HCT116 (cell line): ENCODE results near the gene GRIA1. TPM values are rescaled to one million over a fixed set of nuclear protein-coding genes. Genes with fewer than 3 reads are reported as not detected.

ENCODE experiments used
- ATAC-seq: fragments of 200-7000 bp; cut with Tn5 transposase; 2 replicates; pipeline ENCODE4 v1.9.1; 2020; ENCODE audit warnings: mild to moderate bottlenecking, moderate library complexity
- BruUV-seq: library from RNA; stranded (reverse); fragments of 400-500 nt; replicated peaks from 2 replicates; lab custom pipeline; 2021; lab: Mats Ljungman, UMichigan
- CTCF ChIA-PET: fragments of 300-600 bp; sonication (Branson Sonifier 250); formaldehyde crosslinking; loops from one replicate; lab custom pipeline; 2021; ENCODE audit warnings: antibody characterized with exemption; lab: Charles Lee
- POLR2A ChIA-PET: fragments of 300-600, 350-600 bp; sonication (Branson Sonifier 250); formaldehyde crosslinking; loops from one replicate; lab custom pipeline; 2021; ENCODE audit warnings: antibody characterized with exemption; lab: Charles Lee
- RAD21 ChIA-PET, 2 experiments: fragments of 300-600 bp; sonication (Branson Sonifier 250); formaldehyde crosslinking; loops; one replicate each; lab custom pipeline; 2023; ENCODE audit warnings: low total read pairs in 2 of 2; ENCODE audit not compliant: uncharacterized antibody in 2 of 2, unreplicated experiment in 2 of 2, low non-redundant PET in 1 of 2; lab: Charles Lee
- DNase-seq: peaks from one replicate; pipeline ENCODE4 v3.0.0-alpha.2; 2010; ENCODE audit warnings: low read depth, low spot score
- H2AFZ ChIP-seq: fragments of 200-600 bp; shearing (Covaris generic), sonication (generic); 2 replicates; pipeline ENCODE4 v1.6.1; 2017; ENCODE audit warnings: low read depth, mixed run types, mixed read lengths, antibody characterized with exemption, low read length; ENCODE audit not compliant: poor library complexity, severe bottlenecking
- H3K27ac ChIP-seq: 2 replicates; pipeline ENCODE4 v1.5.1; 2012; ENCODE audit warnings: low read depth, low read length
- H3K27me3 ChIP-seq: fragments of 200-600 bp; sonication (generic); 2 replicates; pipeline ENCODE4 v1.6.1; 2016; ENCODE audit warnings: mixed run types, low read length, mixed read lengths; ENCODE audit not compliant: insufficient read depth
- H3K36me3 ChIP-seq, 2 experiments: fragments of 200-500 bp in 1 of 2; fragments of 200-600 bp in 1 of 2; sonication (Bioruptor generic) in 1 of 2; sonication (generic) in 1 of 2; 2 replicates each; pipeline versions ENCODE4 v1.5.1 to v1.6.1; 2014 to 2016; ENCODE audit warnings: low read length in 2 of 2, inconsistent platforms in 1 of 2, mixed read lengths in 1 of 2, mixed run types in 1 of 2; ENCODE audit not compliant: insufficient read depth in 2 of 2, control insufficient read depth in 1 of 2
- H3K4me1 ChIP-seq, 2 experiments: fragments of 200-600 bp in 1 of 2; sonication (generic) in 1 of 2; 2 replicates each; pipeline versions ENCODE4 v1.5.1 to v1.6.1; 2012 to 2017; ENCODE audit warnings: low read length in 2 of 2, inconsistent platforms in 1 of 2, mild to moderate bottlenecking in 1 of 2, mixed read lengths in 1 of 2, mixed run types in 1 of 2, moderate library complexity in 1 of 2; ENCODE audit not compliant: insufficient read depth in 2 of 2, control insufficient read depth in 1 of 2
- H3K4me2 ChIP-seq: fragments of 200-600 bp; sonication (generic); 2 replicates; pipeline ENCODE4 v1.6.1; 2017; ENCODE audit warnings: mixed run types, low read length, mixed read lengths
- H3K4me3 ChIP-seq, 2 experiments: fragments of 200-600 bp in 1 of 2; sonication (generic) in 1 of 2; replicated peaks in 1 of 2; 2 replicates each; pipeline ENCODE4 v1.5.1; 2011 to 2016; ENCODE audit warnings: low read length in 2 of 2, control low read depth in 1 of 2, low read depth in 1 of 2, mild to moderate bottlenecking in 1 of 2, mixed read lengths in 1 of 2, mixed run types in 1 of 2
- H3K79me2 ChIP-seq: fragments of 200-600 bp; sonication (generic); 2 replicates; pipeline ENCODE4 v1.6.1; 2017; ENCODE audit warnings: mild to moderate bottlenecking, mixed run types, low read length, moderate library complexity, mixed read lengths; ENCODE audit not compliant: insufficient read depth
- H3K9ac ChIP-seq: fragments of 200-600 bp; sonication (generic); 2 replicates; pipeline ENCODE4 v1.6.1; 2016; ENCODE audit warnings: low read length, mixed read lengths
- H3K9me2 ChIP-seq: fragments of 200-600 bp; sonication (generic), shearing (Covaris generic); 2 replicates; pipeline ENCODE4 v1.6.1; 2017; ENCODE audit warnings: mixed run types, mild to moderate bottlenecking, moderate library complexity; ENCODE audit not compliant: insufficient read depth
- H3K9me3 ChIP-seq, 2 experiments: fragments of 200-500 bp in 1 of 2; fragments of 200-600 bp in 1 of 2; sonication (Bioruptor generic) in 1 of 2; sonication (generic) in 1 of 2; 2 replicates each; pipeline ENCODE4 v1.6.1; 2014 to 2017; ENCODE audit warnings: low read length in 2 of 2, mixed read lengths in 2 of 2, inconsistent platforms in 1 of 2, low read depth in 1 of 2, mild to moderate bottlenecking in 1 of 2, mixed run types in 1 of 2, moderate library complexity in 1 of 2; ENCODE audit not compliant: control insufficient read depth in 1 of 2, insufficient read depth in 1 of 2
- H4K20me1 ChIP-seq: fragments of 200-600 bp; sonication (generic), shearing (Covaris generic); 2 replicates; pipeline ENCODE4 v1.6.1; 2017; ENCODE audit warnings: mixed run types, mild to moderate bottlenecking, moderate library complexity; ENCODE audit not compliant: insufficient read depth
- ATF3 ChIP-seq: IDR thresholded peaks from 2 replicates; pipeline ENCODE4 v1.6.1; 2012
- EGR1 ChIP-seq: IDR thresholded peaks from 2 replicates; pipeline ENCODE4 v1.6.1; 2012; ENCODE audit warnings: low read depth
- EZH2 ChIP-seq: fragments of 200-600 bp; sonication (generic); IDR thresholded peaks from 2 replicates; pipeline ENCODE4 v1.6.1; 2017; ENCODE audit warnings: antibody characterized with exemption, mixed run types
- FOSL1 ChIP-seq: IDR thresholded peaks from 2 replicates; pipeline ENCODE4 v1.6.1; 2012; ENCODE audit warnings: low read depth
- MAX ChIP-seq: IDR thresholded peaks from 2 replicates; pipeline ENCODE4 v1.6.1; 2012
- POLR2A ChIP-seq: IDR thresholded peaks from 2 replicates; pipeline ENCODE4 v1.7.0; 2011; ENCODE audit warnings: borderline replicate concordance; ENCODE audit not compliant: insufficient read depth, insufficient read length; ENCODE audit errors: extremely low read depth
- SIN3A ChIP-seq: IDR thresholded peaks from 2 replicates; pipeline ENCODE4 v1.6.1; 2012; ENCODE audit warnings: low read depth
- SP1 ChIP-seq: IDR thresholded peaks from 2 replicates; pipeline ENCODE4 v1.6.1; 2012; ENCODE audit warnings: low read depth
- TCF7L2 ChIP-seq: IDR thresholded peaks from 2 replicates; pipeline ENCODE4 v1.7.0; 2011; ENCODE audit warnings: borderline replicate concordance, inconsistent platforms; ENCODE audit not compliant: insufficient read depth, insufficient read length; ENCODE audit errors: extremely low read depth
- YY1 ChIP-seq: IDR thresholded peaks from 2 replicates; pipeline ENCODE4 v1.6.1; 2011; ENCODE audit warnings: low read length, low read depth, moderate library complexity, mild to moderate bottlenecking; ENCODE audit not compliant: insufficient replicate concordance; ENCODE audit errors: extremely low read depth
- ZFX ChIP-seq: fragments of 450-650 bp; IDR thresholded peaks from 2 replicates; pipeline ENCODE4 v1.6.1; 2017
- intact Hi-C: fragments of 100-400 bp; cut with micrococcal nuclease; formaldehyde crosslinking; loops from 2 replicates; pipeline ENCODE4 v1.10.0; 2022
- total RNA-seq: library from RNA; stranded (reverse); gene quantifications from one replicate; pipeline ENCODE4 v1.2.1, GENCODE V29; 2021; ENCODE audit not compliant: unreplicated experiment

The GRIA1 gene
- total RNA-seq, 1 experiment from 2014 or later = not detected

- no peak overlapping the region for H3K27ac ChIP-seq
- ChIA-PET POLR2A (no interaction called here), RAD21 (no interaction called here), CTCF (no interaction called here)
- no peak for DNase-seq
- no peaks in the 10 kb centered on the region for H3K9me2 ChIP-seq
- no peaks in the 10 kb centered on the region for H3K36me3 ChIP-seq
- TF ChIP-seq POLR2A = no peak
- TF ChIP-seq ZFX = no peak
- no peak for TF ChIP-seq ATF3
- no peak for TF ChIP-seq SP1
- no peak for TF ChIP-seq YY1
- no peak for TF ChIP-seq EGR1
- no peak for TF ChIP-seq FOSL1
- TF ChIP-seq TCF7L2 = no peak
- no peak for TF ChIP-seq EZH2
- H2AFZ ChIP-seq = no peak overlapping the region
- no peaks in the 10 kb centered on the region for H3K9me3 ChIP-seq
- no TSS peak for BruUV-seq
- no peak overlapping the region for H3K4me3 ChIP-seq
- no peak overlapping the region for H3K9ac ChIP-seq
- H3K4me1 ChIP-seq = no peaks in the 10 kb centered on the region
- no peak overlapping the region for H3K4me2 ChIP-seq
- H3K79me2 ChIP-seq = no peaks in the 10 kb centered on the region
- ATAC-seq = no peak
- intact Hi-C loops = no loop called here
- H3K27me3 ChIP-seq = peaks cover 34% of the 10 kb centered on the region
- H4K20me1 ChIP-seq = no peaks in the 10 kb centered on the region
Observed at GRCh38 chr5:153674356-153674755, 183.9 kb downstream of the GRIA1 start.

- CTCF ChIA-PET = no interaction called here
- ATAC-seq (no peak), DNase-seq (no peak)
- Histone ChIP-seq H3K36me3 (no peaks in the 10 kb centered on the region), H3K27me3 (peaks cover 25% of the 10 kb centered on the region), H3K4me3 (no peak overlapping the region), H4K20me1 (no peaks in the 10 kb centered on the region), H3K4me1 (no peaks in the 10 kb centered on the region), H3K9ac (no peak overlapping the region)
- no TSS peak for BruUV-seq
- POLR2A ChIA-PET = no interaction called here
- no peak for TF ChIP-seq SIN3A
- TF ChIP-seq FOSL1 = no peak
- no peak for TF ChIP-seq MAX
- no peak for TF ChIP-seq SP1
- no peak for TF ChIP-seq YY1
- TF ChIP-seq, all 23 proteins: peak for 0
- Histone ChIP-seq H3K9me2 (no peaks in the 10 kb centered on the region), H2AFZ (no peak overlapping the region), H3K79me2 (no peaks in the 10 kb centered on the region), H3K9me3 (no peaks in the 10 kb centered on the region), H3K27ac (no peak overlapping the region), H3K4me2 (no peak overlapping the region)
- intact Hi-C loops = no loop called here
- RAD21 ChIA-PET = no interaction called here
Observed at GRCh38 chr5:153676406-153676805, 185.9 kb downstream of the GRIA1 start.
